HepG2 (cell line): ENCODE measurements around the gene CREBBP. TPM values are rescaled to one million over a fixed set of nuclear protein-coding genes. Genes with fewer than 3 reads are reported as not detected.

ENCODE experiments used
- ARNT2 ChIP-seq: sonication (generic); formaldehyde crosslinking; IDR thresholded peaks from 2 replicates; pipeline ENCODE4 v1.8.0; 2022; ENCODE audit warnings: mild to moderate bottlenecking, low read depth, missing genetic modification reagents, moderate library complexity
- FIP1L1 ChIP-seq: fragments of 200-400 bp; formaldehyde crosslinking; IDR thresholded peaks from 2 replicates; pipeline ENCODE4 v1.6.1; 2018; ENCODE audit warnings: low read depth, mild to moderate bottlenecking, low read length, moderate library complexity, borderline replicate concordance; ENCODE audit not compliant: insufficient read depth
- HMGXB4 ChIP-seq, 2 experiments: sonication (generic) in 1 of 2; formaldehyde crosslinking in 1 of 2; IDR thresholded peaks; 2 replicates each; pipeline versions ENCODE4 v1.4.0 to v1.6.1; 2018 to 2020; ENCODE audit warnings: missing genetic modification reagents in 2 of 2, borderline replicate concordance in 1 of 2, low read depth in 1 of 2, mild to moderate bottlenecking in 1 of 2, missing biosample characterization in 1 of 2
- KDM2A ChIP-seq: sonication (generic); formaldehyde crosslinking; IDR thresholded peaks from 2 replicates; pipeline ENCODE4 v1.4.0; 2020; ENCODE audit warnings: low read depth, missing genetic modification reagents, borderline replicate concordance
- KDM5B ChIP-seq: sonication (generic); formaldehyde crosslinking; IDR thresholded peaks from 2 replicates; pipeline ENCODE4 v1.4.0; 2020; ENCODE audit warnings: missing genetic modification reagents, mild to moderate bottlenecking, borderline replicate concordance
- REST ChIP-seq, 2 experiments: IDR thresholded peaks; 2 replicates each; pipeline ENCODE4 v1.6.1; 2011 to 2012; ENCODE audit warnings: low read length in 2 of 2, borderline replicate concordance in 1 of 2, low read depth in 1 of 2, mild to moderate bottlenecking in 1 of 2, moderate library complexity in 1 of 2
- SP4 ChIP-seq: sonication (generic); formaldehyde crosslinking; IDR thresholded peaks from 2 replicates; pipeline ENCODE4 v1.8.1; 2023; ENCODE audit warnings: mild to moderate bottlenecking, missing genetic modification reagents
- STAG1 ChIP-seq: sonication (generic); formaldehyde crosslinking; IDR thresholded peaks from 2 replicates; pipeline ENCODE4 v1.4.0; 2020; ENCODE audit warnings: missing genetic modification reagents
- TBX2 ChIP-seq: sonication (generic); formaldehyde crosslinking; IDR thresholded peaks from 2 replicates; pipeline ENCODE4 v1.5.0; 2020; ENCODE audit warnings: missing genetic modification reagents, mild to moderate bottlenecking, borderline replicate concordance
- ZBTB43 ChIP-seq: sonication (generic); formaldehyde crosslinking; conservative IDR thresholded peaks from 2 replicates; pipeline ENCODE4 v1.4.0; 2020; ENCODE audit warnings: missing genetic modification reagents
- ZFP36L2 ChIP-seq: sonication (generic); formaldehyde crosslinking; IDR thresholded peaks from 2 replicates; pipeline ENCODE4 v1.4.0; 2020; ENCODE audit warnings: missing genetic modification reagents
- ZFP82 ChIP-seq: sonication (generic); formaldehyde crosslinking; IDR thresholded peaks from 2 replicates; pipeline ENCODE4 v1.5.1; 2020; ENCODE audit warnings: mild to moderate bottlenecking, missing genetic modification reagents, borderline replicate concordance
- ZNF276 ChIP-seq: sonication (generic); formaldehyde crosslinking; IDR thresholded peaks from 2 replicates; pipeline ENCODE4 v1.4.0; 2020; ENCODE audit warnings: mild to moderate bottlenecking, low read depth, missing genetic modification reagents
- ZNF331 ChIP-seq: sonication (generic); formaldehyde crosslinking; IDR thresholded peaks from 2 replicates; pipeline ENCODE4 v1.4.0; 2020; ENCODE audit warnings: missing genetic modification reagents
- ZNF34 ChIP-seq: sonication (generic); formaldehyde crosslinking; IDR thresholded peaks from 2 replicates; pipeline ENCODE4 v1.4.0; 2020; ENCODE audit warnings: mild to moderate bottlenecking, missing genetic modification reagents, borderline replicate concordance
- ZSCAN21 ChIP-seq: sonication (generic); formaldehyde crosslinking; IDR thresholded peaks from 2 replicates; pipeline ENCODE4 v1.8.0; 2022; ENCODE audit warnings: mild to moderate bottlenecking, missing genetic modification reagents, moderate library complexity, borderline replicate concordance
- polyA plus RNA-seq, 8 experiments: library from polyadenylated mRNA; depleted of rRNA in 3 of 8; stranded (reverse) in 7 of 8; unstranded in 1 of 8; fragments of >200 nt; fragmentation: Illumina TruSeq in 4 of 8; extraction: Trizol in 4 of 8; gene quantifications; 2 replicates each; pipeline versions ENCODE4 v1.2.1 to v1.2.3, GENCODE V29; 2011 to 2016; ENCODE audit warnings: low read depth in 4 of 8, missing spikeins in 1 of 8, mixed read lengths in 1 of 8; ENCODE audit not compliant: insufficient read depth in 1 of 8
- total RNA-seq, 5 experiments: library from RNA; depleted of rRNA; stranded (reverse); fragments of >200 nt; fragmentation: Illumina TruSeq; extraction: Trizol; gene quantifications; 2 replicates each; pipeline ENCODE4 v1.2.3, GENCODE V29; 2016; ENCODE audit warnings: low read depth in 1 of 5

The CREBBP gene
- total and polyA plus RNA-seq, 2 of the 13 experiments (the other 11 are each of a cell fraction or from before 2014, with no cell fraction given) = 5.3 to 10.4 TPM

- TF ChIP-seq ZFP82 (CRISPR knock-in tag) (no peak), HMGXB4 (CRISPR knock-in tag; IDR thresholded peaks at IDR 0.05; ENCODE audit: borderline replicate concordance in 1 of 2, low read depth in 1 of 2) (peak; percentile 70 to 84; a peak in 3 of 4 replicates), ZBTB43 (peak; percentile 98), SP4 (peak; percentile 61), ARNT2 (CRISPR knock-in tag) (peak; percentile 72), FIP1L1 (no peak), ZNF331 (CRISPR knock-in tag) (peak; percentile 94), ZSCAN21 (CRISPR knock-in tag) (peak; percentile 98), ZNF34 (CRISPR knock-in tag) (no peak), REST (IDR thresholded peaks at IDR 0.05; ENCODE audit: borderline replicate concordance in 1 of 2, low read depth in 1 of 2, low read length in 2 of 2) (peak in 1 of 2 experiments; percentile 77; a peak in 2 of 4 replicates), KDM2A (CRISPR knock-in tag) (peak; percentile 86), KDM5B (peak; percentile 70; the same call in 1 of the 2 replicates), STAG1 (CRISPR knock-in tag) (no peak; the same call in 1 of the 2 replicates), ZFP36L2 (CRISPR knock-in tag) (no peak; the same call in 1 of the 2 replicates), TBX2 (CRISPR knock-in tag) (peak; percentile 96), ZNF276 (CRISPR knock-in tag) (no peak)
These were observed 184.7 kb downstream of the CREBBP start (continued) for GRCh38 chr16:3695610-3696369.
